ENCODE results near the gene ELFN1. TPM values are rescaled to one million over a fixed set of nuclear protein-coding genes. Genes with fewer than 3 reads are reported as not detected.

Gene ELFN1
- total RNA-seq, 1 donor from 2014 or later, result 19.7 TPM

GRCh38 chr7:1668396-1669063, 1.5 kb upstream of the ELFN1 start:
- Histone ChIP-seq H3K4me2 (ENCODE audit: low read length) (peak overlapping the region; percentile 86), H2AFZ (ENCODE audit: low read depth, low read length) (no peak overlapping the region), H3K9ac (ENCODE audit: low read length) (peak overlapping the region; percentile 45), H3K27me3 (ENCODE audit: insufficient read depth, low read length) (peaks cover 15% of the 10 kb centered on the region), H3K36me3 (ENCODE audit: insufficient read depth, low read length) (no peaks in the 10 kb centered on the region), H3K27ac (ENCODE audit: low read depth, low read length) (no peak overlapping the region), H3K4me1 (ENCODE audit: insufficient read depth, low read length) (peaks cover 19% of the 10 kb centered on the region), H3K4me3 (ENCODE audit: insufficient read depth, low read depth, low read length) (no peak overlapping the region), H3K9me3 (ENCODE audit: insufficient read depth, low read depth, low read length) (no peaks in the 10 kb centered on the region), H4K20me1 (ENCODE audit: insufficient read depth, low read length) (peaks cover 13% of the 10 kb centered on the region), H3K79me2 (ENCODE audit: insufficient read depth, low read length) (no peaks in the 10 kb centered on the region)
- DNase-seq (ENCODE audit: low read depth) (no peak), FAIRE-seq (no peak)
- Mint-ChIP-seq H3K4me3 (ENCODE audit: unreplicated experiment) (peak overlapping the region; percentile 77), H3K27ac (ENCODE audit: unreplicated experiment) (peak overlapping the region; percentile 41), H3K27me3 (ENCODE audit: low read depth, unreplicated experiment) (no peaks in the 10 kb centered on the region), H3K36me3 (ENCODE audit: low read depth, unreplicated experiment) (no peaks in the 10 kb centered on the region), H3K4me1 (ENCODE audit: low read depth, unreplicated experiment) (no peaks in the 10 kb centered on the region), H3K9me3 (ENCODE audit: unreplicated experiment) (no peaks in the 10 kb centered on the region)
- TF ChIP-seq EZH2 (IDR thresholded peaks at IDR 0.05; ENCODE audit: insufficient read depth, low read length), result no peak
- TF ChIP-seq, protein P1, sequence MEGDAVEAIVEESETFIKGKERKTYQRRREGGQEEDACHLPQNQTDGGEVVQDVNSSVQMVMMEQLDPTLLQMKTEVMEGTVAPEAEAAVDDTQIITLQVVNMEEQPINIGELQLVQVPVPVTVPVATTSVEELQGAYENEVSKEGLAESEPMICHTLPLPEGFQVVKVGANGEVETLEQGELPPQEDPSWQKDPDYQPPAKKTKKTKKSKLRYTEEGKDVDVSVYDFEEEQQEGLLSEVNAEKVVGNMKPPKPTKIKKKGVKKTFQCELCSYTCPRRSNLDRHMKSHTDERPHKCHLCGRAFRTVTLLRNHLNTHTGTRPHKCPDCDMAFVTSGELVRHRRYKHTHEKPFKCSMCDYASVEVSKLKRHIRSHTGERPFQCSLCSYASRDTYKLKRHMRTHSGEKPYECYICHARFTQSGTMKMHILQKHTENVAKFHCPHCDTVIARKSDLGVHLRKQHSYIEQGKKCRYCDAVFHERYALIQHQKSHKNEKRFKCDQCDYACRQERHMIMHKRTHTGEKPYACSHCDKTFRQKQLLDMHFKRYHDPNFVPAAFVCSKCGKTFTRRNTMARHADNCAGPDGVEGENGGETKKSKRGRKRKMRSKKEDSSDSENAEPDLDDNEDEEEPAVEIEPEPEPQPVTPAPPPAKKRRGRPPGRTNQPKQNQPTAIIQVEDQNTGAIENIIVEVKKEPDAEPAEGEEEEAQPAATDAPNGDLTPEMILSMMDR (IDR thresholded peaks at IDR 0.05; ENCODE audit: insufficient read depth, low read depth, low read length), result no peak

DNA sequence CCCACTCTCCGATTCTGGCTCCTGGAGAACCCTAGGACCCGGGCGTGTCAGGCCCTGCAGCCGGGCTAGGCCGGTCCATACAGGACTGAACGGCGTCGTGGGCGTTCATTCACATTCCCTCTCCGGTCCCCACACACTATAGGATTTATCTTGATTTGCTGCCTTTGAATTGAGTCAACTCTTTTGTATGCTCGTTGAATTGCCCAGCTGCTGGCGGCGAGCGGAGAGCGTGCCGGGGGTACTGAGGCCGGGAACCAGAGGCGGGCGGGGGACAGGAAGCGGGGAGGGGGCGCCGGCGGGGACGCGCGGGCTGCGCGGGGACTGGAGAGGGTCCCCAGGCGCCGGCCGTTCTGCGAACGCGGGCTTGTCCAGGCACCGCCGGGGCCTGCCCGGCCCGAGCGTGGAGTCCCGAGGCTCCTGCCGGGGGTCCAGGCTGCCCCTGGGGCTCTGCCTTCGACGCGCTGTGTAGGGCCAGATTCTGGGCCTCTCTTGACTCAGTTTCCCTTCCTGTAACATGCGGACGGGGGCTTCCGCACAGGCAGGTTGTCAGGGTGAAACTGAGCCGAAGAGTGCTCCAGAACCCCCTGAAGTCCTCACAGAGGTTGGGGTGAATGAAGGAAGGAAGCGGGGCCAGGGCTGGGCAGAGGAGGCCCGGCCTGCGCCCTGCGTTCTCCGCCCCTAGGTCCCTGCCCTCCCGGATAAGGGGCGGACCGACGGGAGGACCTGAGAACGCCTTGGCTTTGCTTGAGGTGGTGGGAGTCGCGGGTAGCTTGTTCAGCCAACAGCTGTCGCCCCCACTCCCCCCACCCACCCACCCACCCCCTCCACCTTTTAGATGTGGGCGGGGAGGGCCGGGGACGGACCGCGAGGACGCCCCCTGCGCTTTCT, 769 bp upstream of the ELFN1 start:
- Mint-ChIP-seq H3K27ac (ENCODE audit: unreplicated experiment) (no peak overlapping the region), H3K4me1 (ENCODE audit: low read depth, unreplicated experiment) (no peaks in the 10 kb centered on the region), H3K27me3 (ENCODE audit: low read depth, unreplicated experiment) (no peaks in the 10 kb centered on the region), H3K9me3 (ENCODE audit: unreplicated experiment) (no peaks in the 10 kb centered on the region), H3K4me3 (ENCODE audit: unreplicated experiment) (peak overlapping the region; percentile 45), H3K36me3 (ENCODE audit: low read depth, unreplicated experiment) (no peaks in the 10 kb centered on the region)
- Histone ChIP-seq H3K9ac (ENCODE audit: low read length) (peak overlapping the region; percentile 45), H3K4me3 (ENCODE audit: insufficient read depth, low read depth, low read length) (no peak overlapping the region), H3K27ac (ENCODE audit: low read depth, low read length) (no peak overlapping the region), H4K20me1 (ENCODE audit: insufficient read depth, low read length) (peaks cover 16% of the 10 kb centered on the region), H3K36me3 (ENCODE audit: insufficient read depth, low read length) (no peaks in the 10 kb centered on the region), H3K9me3 (ENCODE audit: insufficient read depth, low read depth, low read length) (no peaks in the 10 kb centered on the region), H2AFZ (ENCODE audit: low read depth, low read length) (peak overlapping the region; percentile 47), H3K4me1 (ENCODE audit: insufficient read depth, low read length) (peaks cover 19% of the 10 kb centered on the region), H3K4me2 (ENCODE audit: low read length) (peak overlapping the region; percentile 80), H3K79me2 (ENCODE audit: insufficient read depth, low read length) (no peaks in the 10 kb centered on the region), H3K27me3 (ENCODE audit: insufficient read depth, low read length) (peaks cover 9% of the 10 kb centered on the region)
- FAIRE-seq (no peak), DNase-seq (ENCODE audit: low read depth) (peak; percentile 36)
- TF ChIP-seq EZH2 (IDR thresholded peaks at IDR 0.05; ENCODE audit: insufficient read depth, low read length), result peak; percentile 43
- TF ChIP-seq, protein P1 (IDR thresholded peaks at IDR 0.05; ENCODE audit: insufficient read depth, low read depth, low read length), result no peak

Data from astrocyte (in vitro differentiated cells and primary cell).